PC-9 (cell line): ENCODE measurements around the gene SLC25A51.

Experiments
- CTCF ChIP-seq: fragments of 200-600 bp; sonication (generic); conservative IDR thresholded peaks from 2 replicates; pipeline ENCODE4 v1.6.1; 2017; ENCODE audit warnings: mixed run types, antibody characterized with exemption, mild to moderate bottlenecking, moderate library complexity
- EZH2 ChIP-seq: fragments of 200-600 bp; sonication (generic); IDR thresholded peaks from 2 replicates; pipeline ENCODE4 v1.8.0; 2017; ENCODE audit warnings: antibody characterized with exemption, low read depth

- TF ChIP-seq CTCF = no peak
- no peak for TF ChIP-seq EZH2
These were observed 40.9 kb upstream of the SLC25A51 start for GRCh38 chr9:37944671-37945481.
